HS-27A (cell line): ENCODE measurements around the gene DENND2D.

Experiments
- DNase-seq: peaks from one replicate; pipeline ENCODE4 v3.0.0-alpha.2; 2012; ENCODE audit warnings: low read depth, missing footprints

Gene DENND2D

GRCh38 chr1:111175349-111175748, 25.1 kb downstream of the DENND2D start:
- DNase-seq, result no peak

- DNase-seq, result no peak
These were observed 26.4 kb downstream of the DENND2D start for GRCh38 chr1:111174070-111174469.

GRCh38 chr1:111172463-111172862, 28.0 kb downstream of the DENND2D start:
- DNase-seq, result no peak

GRCh38 chr1:111164151-111164550, 36.3 kb downstream of the DENND2D start:
- DNase-seq, result no peak

- no peak for DNase-seq
These were observed 37.1 kb downstream of the DENND2D start for GRCh38 chr1:111163363-111163762.

- DNase-seq, result no peak
These were observed 38.0 kb downstream of the DENND2D start for GRCh38 chr1:111162488-111162880.

GRCh38 chr1:111161843-111162487, 38.5 kb downstream of the DENND2D start:
- no peak for DNase-seq

- no peak for DNase-seq
These were observed 43.0 kb downstream of the DENND2D start for GRCh38 chr1:111157431-111157830.

GRCh38 chr1:111154021-111154999, 46.1 kb downstream of the DENND2D start:
- DNase-seq, result no peak

GRCh38 chr1:111151838-111152237, 48.6 kb downstream of the DENND2D start:
- no peak for DNase-seq

- no peak for DNase-seq
These were observed 52.0 kb downstream of the DENND2D start for GRCh38 chr1:111148376-111148881.

- DNase-seq, result no peak
These were observed 52.5 kb downstream of the DENND2D start for GRCh38 chr1:111147948-111148347.

- no peak for DNase-seq
These were observed 54.3 kb downstream of the DENND2D start for GRCh38 chr1:111145963-111146768.

GRCh38 chr1:111145542-111145941, 54.9 kb downstream of the DENND2D start:
- DNase-seq, result no peak

- DNase-seq, result no peak
These were observed 58.0 kb downstream of the DENND2D start for GRCh38 chr1:111142356-111142975.

- no peak for DNase-seq
These were observed 58.9 kb downstream of the DENND2D start for GRCh38 chr1:111141245-111142220.

- DNase-seq, result peak; percentile 40
These were observed 59.8 kb downstream of the DENND2D start for GRCh38 chr1:111140680-111140967.

GRCh38 chr1:111139956-111140679, 60.3 kb downstream of the DENND2D start, which contains the start of the genes CEPT1 and DRAM2:
Gene CEPT1 (plus strand): TSS chr1:111140223. CDS start chr1:111147715, 7,492 bp downstream.
Gene DRAM2 (minus strand): TSS chr1:111140093. CDS start chr1:111131554, 8,539 bp downstream.
- DNase-seq, result peak; percentile 91

- peak; percentile 31 for DNase-seq
These were observed 61.0 kb downstream of the DENND2D start for GRCh38 chr1:111139324-111139955.
